IPS-18a (cell line): ENCODE results near the gene PAFAH1B1.
"Not testable (repeated sequence)": the region's sequence is repeated elsewhere in the genome, so short reads cannot be mapped to it uniquely, and the experiment has no call there.

Source experiments
- H3K27ac ChIP-seq: one replicate; pipeline ENCODE4 v1.5.1; 2013; ENCODE audit warnings: low read length
- H3K27me3 ChIP-seq: one replicate; pipeline ENCODE4 v1.6.1; 2013; ENCODE audit warnings: mild to moderate bottlenecking, low read length; ENCODE audit not compliant: control insufficient read depth, insufficient read depth
- H3K36me3 ChIP-seq: one replicate; pipeline ENCODE4 v1.6.1; 2013; ENCODE audit warnings: low read depth, low read length; ENCODE audit not compliant: control insufficient read depth
- H3K4me1 ChIP-seq: one replicate; pipeline ENCODE4 v1.6.1; 2013; ENCODE audit warnings: low read depth, low read length; ENCODE audit not compliant: control insufficient read depth
- H3K4me3 ChIP-seq: one replicate; pipeline ENCODE4 v1.5.1; 2013; ENCODE audit warnings: low read length
- H3K9ac ChIP-seq: one replicate; pipeline ENCODE4 v1.6.1; 2013; ENCODE audit warnings: mild to moderate bottlenecking, low read length, moderate library complexity
- H3K9me3 ChIP-seq: one replicate; pipeline ENCODE4 v1.6.1; 2013; ENCODE audit warnings: low read depth, low read length; ENCODE audit not compliant: control insufficient read depth

The PAFAH1B1 gene

GRCh38 chr17:2592971-2593820, at the start of gene PAFAH1B1:
PAFAH1B1 (plus strand) TSS chr17:2593654; CDS start chr17:2638289, 44,635 bp downstream.
- Histone ChIP-seq H3K4me1 (peaks cover 13% of the 10 kb centered on the region), H3K4me3 (peak within 1 kb of the TSS; percentile 76), H3K36me3 (no peaks in the 10 kb centered on the region), H3K9ac (peak within 1 kb of the TSS; percentile 91), H3K27me3 (no peaks in the 10 kb centered on the region), H3K9me3 (no peaks in the 10 kb centered on the region), H3K27ac (peak within 1 kb of the TSS; percentile 57)

DNA sequence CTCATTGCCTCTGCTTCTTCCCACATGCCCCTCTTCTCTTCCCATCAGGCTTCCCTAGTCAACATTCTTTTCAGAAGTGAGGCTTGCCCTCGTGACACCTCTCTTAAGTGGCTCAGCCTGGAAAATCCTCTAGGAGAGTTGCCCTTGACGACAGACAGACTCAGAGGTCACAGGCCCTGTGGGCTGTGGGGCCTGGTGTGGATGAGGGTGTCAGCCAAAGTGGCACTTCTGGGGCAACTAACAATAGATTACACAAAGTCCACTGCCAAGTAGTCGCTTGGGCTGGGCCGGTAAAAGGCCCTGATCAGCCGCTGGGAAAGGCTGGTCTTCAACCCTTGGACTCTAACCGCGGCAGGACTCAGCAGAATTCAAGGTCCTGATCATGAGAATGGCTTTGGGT, 48.1 kb upstream of the PAFAH1B1 start:
- Histone ChIP-seq H3K9ac (no peak overlapping the region), H3K36me3 (no peaks in the 10 kb centered on the region), H3K4me1 (no peaks in the 10 kb centered on the region), H3K27me3 (no peaks in the 10 kb centered on the region), H3K4me3 (no peak overlapping the region), H3K9me3 (no peaks in the 10 kb centered on the region), H3K27ac (no peak overlapping the region)

GRCh38 chr17:2547176-2547575, 46.3 kb upstream of the PAFAH1B1 start:
- Histone ChIP-seq H3K27me3 (no peaks in the 10 kb centered on the region), H3K4me1 (peaks cover 8% of the 10 kb centered on the region), H3K4me3 (no peak overlapping the region), H3K9me3 (no peaks in the 10 kb centered on the region), H3K36me3 (no peaks in the 10 kb centered on the region), H3K9ac (no peak overlapping the region), H3K27ac (no peak overlapping the region)

GRCh38 chr17:2548026-2548425, 45.4 kb upstream of the PAFAH1B1 start:
- not testable (repeated sequence) for H3K36me3 ChIP-seq, H3K4me1 ChIP-seq, H3K27ac ChIP-seq, H3K9ac ChIP-seq, H3K4me3 ChIP-seq, H3K27me3 ChIP-seq, H3K9me3 ChIP-seq

DNA sequence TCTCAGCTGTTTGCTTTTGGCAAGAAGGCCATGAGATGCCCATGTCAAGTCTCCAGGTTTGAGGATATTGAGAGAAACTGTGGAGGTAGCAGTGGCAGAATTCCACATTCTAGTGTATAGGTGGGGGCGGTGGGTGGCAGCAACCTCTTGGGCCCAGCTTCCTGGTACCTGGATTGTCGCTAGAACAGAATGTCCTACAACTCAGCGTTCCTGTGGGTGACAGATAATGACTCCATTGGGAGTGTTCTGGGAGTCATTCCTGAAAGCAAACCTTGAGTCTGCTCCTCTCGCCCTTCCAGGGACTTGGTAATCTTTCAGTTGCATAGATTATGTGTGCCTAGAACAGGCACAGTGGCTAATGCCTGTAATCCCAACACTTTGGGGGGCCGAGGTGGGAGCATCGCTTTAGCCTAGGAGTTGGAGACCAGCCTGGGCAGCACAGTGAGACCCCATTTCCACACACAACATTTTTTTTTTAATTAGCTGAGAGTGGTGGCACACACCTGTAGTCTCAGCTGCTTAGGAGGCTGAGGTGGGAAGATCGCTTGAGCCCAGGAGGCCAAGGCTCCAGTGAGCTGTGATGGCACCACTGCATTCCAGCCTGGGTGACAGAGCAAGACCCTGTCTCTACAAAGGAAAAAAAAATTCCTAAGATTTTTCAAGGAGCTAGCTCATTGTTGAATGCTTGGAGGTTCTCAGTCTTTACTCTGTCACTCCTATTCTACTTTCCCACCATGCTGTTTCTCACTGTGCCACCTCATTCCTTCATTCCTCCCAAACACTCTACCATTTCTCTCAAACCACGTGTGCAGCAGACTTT, 43.9 kb upstream of the PAFAH1B1 start:
- peaks cover 10% of the 10 kb centered on the region for H3K4me1 ChIP-seq
- H3K27ac ChIP-seq: no peak overlapping the region
- H3K9me3 ChIP-seq: no peaks in the 10 kb centered on the region
- H3K36me3 ChIP-seq: no peaks in the 10 kb centered on the region
- H3K27me3 ChIP-seq: no peaks in the 10 kb centered on the region
- H3K4me3 ChIP-seq: no peak overlapping the region
- H3K9ac ChIP-seq: no peak overlapping the region

DNA sequence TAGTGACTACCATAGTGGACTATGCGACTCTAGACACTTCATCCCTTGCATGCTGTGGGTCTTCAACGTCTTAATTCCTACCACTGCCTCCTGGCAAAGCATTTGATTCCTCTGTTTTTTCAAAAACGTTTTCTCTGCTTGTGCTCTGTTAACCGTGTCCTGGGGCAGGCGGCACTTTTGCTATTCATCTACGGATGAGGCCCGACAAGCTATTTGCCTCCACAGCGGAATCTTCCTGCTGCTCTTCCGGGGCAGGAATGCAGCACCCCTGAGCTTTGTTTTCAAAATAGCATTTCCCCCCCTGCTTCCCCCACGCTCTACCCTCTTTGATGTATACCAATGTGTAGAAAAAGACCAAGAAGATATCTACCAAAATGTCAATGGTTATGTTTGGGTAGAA, 42.0 kb upstream of the PAFAH1B1 start:
- H3K9ac ChIP-seq: peak overlapping the region; percentile 19
- H3K36me3 ChIP-seq: no peaks in the 10 kb centered on the region

GRCh38 chr17:2551928-2552327, 41.5 kb upstream of the PAFAH1B1 start:
- Histone ChIP-seq H3K4me3 (peak overlapping the region; percentile 38), H3K27me3 (no peaks in the 10 kb centered on the region), H3K9ac (peak overlapping the region; percentile 19), H3K4me1 (peaks cover 10% of the 10 kb centered on the region), H3K27ac (peak overlapping the region; percentile 8), H3K36me3 (no peaks in the 10 kb centered on the region), H3K9me3 (no peaks in the 10 kb centered on the region)

More for the DNA sequence above, 42.0 kb upstream of the PAFAH1B1 start:
- Histone ChIP-seq H3K4me1 (peaks cover 10% of the 10 kb centered on the region), H3K27me3 (no peaks in the 10 kb centered on the region), H3K9me3 (no peaks in the 10 kb centered on the region), H3K27ac (peak overlapping the region; percentile 8), H3K4me3 (peak overlapping the region; percentile 38)

GRCh38 chr17:2560658-2561057, 32.8 kb upstream of the PAFAH1B1 start:
- Histone ChIP-seq H3K4me1 (no peaks in the 10 kb centered on the region), H3K9ac (no peak overlapping the region), H3K36me3 (no peaks in the 10 kb centered on the region), H3K27ac (no peak overlapping the region), H3K27me3 (no peaks in the 10 kb centered on the region), H3K9me3 (peaks cover 4% of the 10 kb centered on the region), H3K4me3 (no peak overlapping the region)

DNA sequence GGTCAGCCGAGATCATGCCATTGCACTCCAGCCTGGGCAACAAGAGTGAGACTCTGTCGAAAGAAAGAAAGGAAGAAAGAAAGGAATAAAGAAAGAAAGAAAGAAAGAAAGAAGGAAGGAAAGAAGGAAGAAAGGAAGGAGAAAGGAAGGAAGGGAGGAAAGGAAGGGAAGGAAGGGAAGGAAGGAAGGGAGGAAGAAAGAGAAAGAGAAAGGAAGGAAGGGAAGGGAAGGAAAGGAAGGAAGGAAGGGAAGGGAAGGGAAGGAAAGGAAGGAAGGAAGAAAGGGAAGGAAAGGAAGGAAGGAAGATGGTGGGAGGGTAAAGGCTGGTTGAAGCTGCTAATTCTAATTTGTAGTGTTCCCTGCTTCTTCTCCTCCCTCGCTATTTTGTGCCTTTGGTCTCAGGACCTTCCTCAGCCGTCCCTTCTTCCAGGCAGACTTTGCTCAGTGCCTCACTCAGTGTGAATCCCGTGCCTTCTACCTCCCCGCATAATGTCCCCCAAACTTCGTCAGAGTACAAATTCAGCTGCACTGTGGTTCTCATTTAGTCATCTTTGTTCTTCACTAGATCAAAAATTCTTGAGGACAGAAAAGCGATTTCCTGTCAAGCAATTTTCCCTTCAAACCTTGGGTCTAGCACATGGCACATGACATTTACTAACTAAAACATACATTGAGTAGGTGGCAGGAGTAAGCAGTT, 31.1 kb upstream of the PAFAH1B1 start:
- H3K4me1 ChIP-seq: no peaks in the 10 kb centered on the region
- peaks cover 4% of the 10 kb centered on the region for H3K9me3 ChIP-seq
- H3K9ac ChIP-seq: no peak overlapping the region
- no peak overlapping the region for H3K4me3 ChIP-seq
- H3K27me3 ChIP-seq: no peaks in the 10 kb centered on the region
- H3K36me3 ChIP-seq: no peaks in the 10 kb centered on the region
- no peak overlapping the region for H3K27ac ChIP-seq

- no peaks in the 10 kb centered on the region for H3K36me3 ChIP-seq
- H3K27me3 ChIP-seq: no peaks in the 10 kb centered on the region
- H3K9ac ChIP-seq: no peak overlapping the region
- H3K9me3 ChIP-seq: peaks cover 4% of the 10 kb centered on the region
- H3K4me3 ChIP-seq: no peak overlapping the region
- H3K27ac ChIP-seq: no peak overlapping the region
- H3K4me1 ChIP-seq: no peaks in the 10 kb centered on the region
These were observed 30.4 kb upstream of the PAFAH1B1 start for GRCh38 chr17:2563061-2563460.

DNA sequence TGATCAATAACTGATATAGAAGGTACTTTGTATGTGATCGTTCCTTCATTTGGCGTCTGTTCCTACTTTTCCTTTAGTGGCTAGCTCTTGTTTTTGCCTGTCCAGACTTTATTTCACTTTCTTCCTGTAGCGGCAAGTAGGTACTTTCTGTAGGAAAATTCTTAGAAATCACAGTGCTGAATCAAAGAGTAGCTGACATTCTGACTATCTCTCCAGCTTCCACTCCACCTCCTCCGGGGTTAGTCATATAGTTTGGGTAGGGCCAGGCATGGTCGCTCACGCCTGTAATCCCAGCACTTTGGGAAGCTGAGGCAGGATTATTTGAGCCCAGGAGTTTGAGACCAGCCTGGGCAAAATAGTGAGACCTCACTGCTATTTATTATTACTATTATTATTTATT, 29.9 kb upstream of the PAFAH1B1 start:
- Histone ChIP-seq H3K9me3 (peaks cover 4% of the 10 kb centered on the region), H3K36me3 (no peaks in the 10 kb centered on the region), H3K27ac (no peak overlapping the region), H3K27me3 (no peaks in the 10 kb centered on the region), H3K4me1 (no peaks in the 10 kb centered on the region), H3K9ac (no peak overlapping the region), H3K4me3 (no peak overlapping the region)
